Mesenteric fat pad (tissue), 1 donor: ENCODE data around the gene PVALEF. TPM values are rescaled to one million over a fixed set of nuclear protein-coding genes. Genes with fewer than 3 reads are reported as not detected.
A peak's percentile ranks its signal among the peaks of the same experiment; 100 is the strongest.

Experiments used
- DNase-seq: peaks from one replicate; pipeline ENCODE4 v3.0.0-alpha.2; 2020; ENCODE audit warnings: low spot score
- long read RNA-seq: library from polyadenylated mRNA; unstranded; transcript quantifications from one replicate; pipeline ENCODE4 v2.0.0, GENCODE V29; 2020
- total RNA-seq: library from RNA; stranded (reverse); fragmentation: NEBNext Ultra II Directional; extraction: Animal tissue kit (Norgen Biotek cat#: 25700); gene quantifications from one replicate; pipeline ENCODE4 v1.2.1, GENCODE V29; 2021
- donor health status: DM: yes; HTN: yes; CAD: no.

The PVALEF gene
- total RNA-seq, result not detected
- long read RNA-seq, result 0 reads

- DNase-seq, result no peak
Measured at GRCh38 chr17:81165246-81166032, at the start of gene PVALEF. Gene PVALEF, plus strand, starts transcription at chr17:81165507. Its CDS starts 15,720 bp downstream, at chr17:81181227.

- DNase-seq, result no peak
Measured at GRCh38 chr17:81115749-81116464, 49.4 kb upstream of the PVALEF start.

- no peak for DNase-seq
Measured at GRCh38 chr17:81116704-81117103, 48.6 kb upstream of the PVALEF start.

- DNase-seq, result no peak
Measured at GRCh38 chr17:81117672-81118198, 47.6 kb upstream of the PVALEF start.

GRCh38 chr17:81118308-81119221 lies 46.7 kb upstream of the PVALEF start:
- no peak for DNase-seq

GRCh38 chr17:81119223-81120148 lies 45.8 kb upstream of the PVALEF start:
- peak; percentile 93 for DNase-seq

GRCh38 chr17:81120149-81120484 lies 45.2 kb upstream of the PVALEF start:
- no peak for DNase-seq

- DNase-seq, result no peak
Measured at GRCh38 chr17:81120695-81121621, 44.3 kb upstream of the PVALEF start.

- no peak for DNase-seq
Measured at GRCh38 chr17:81121841-81122733, 43.2 kb upstream of the PVALEF start.

- no peak for DNase-seq
Measured at GRCh38 chr17:81123052-81124048, 42.0 kb upstream of the PVALEF start.

GRCh38 chr17:81124377-81124776 lies 40.9 kb upstream of the PVALEF start:
- no peak for DNase-seq

GRCh38 chr17:81125573-81126081 lies 39.7 kb upstream of the PVALEF start:
- DNase-seq, result no peak

- no peak for DNase-seq
Measured at GRCh38 chr17:81126281-81127132, 38.8 kb upstream of the PVALEF start.

GRCh38 chr17:81127133-81127455 lies 38.2 kb upstream of the PVALEF start:
- DNase-seq, result no peak

GRCh38 chr17:81127526-81128177 lies 37.7 kb upstream of the PVALEF start:
- DNase-seq, result no peak
